HG02588 (cell line): ENCODE results near the gene TSHZ2.
"Not testable (repeated sequence)": the region's sequence is repeated elsewhere in the genome, so short reads cannot be mapped to it uniquely, and the experiment has no call there.

ENCODE experiments used
- ATAC-seq: cut with Tn5 transposase; IDR thresholded peaks from one replicate; pipeline ENCODE4 v1.9.1; 2021; ENCODE audit warnings: mild to moderate bottlenecking, moderate library complexity; ENCODE audit not compliant: unreplicated experiment

Gene TSHZ2

GRCh38 chr20:53080969-53081871 is 109.1 kb downstream of the TSHZ2 start:
- ATAC-seq = no peak

DNA sequence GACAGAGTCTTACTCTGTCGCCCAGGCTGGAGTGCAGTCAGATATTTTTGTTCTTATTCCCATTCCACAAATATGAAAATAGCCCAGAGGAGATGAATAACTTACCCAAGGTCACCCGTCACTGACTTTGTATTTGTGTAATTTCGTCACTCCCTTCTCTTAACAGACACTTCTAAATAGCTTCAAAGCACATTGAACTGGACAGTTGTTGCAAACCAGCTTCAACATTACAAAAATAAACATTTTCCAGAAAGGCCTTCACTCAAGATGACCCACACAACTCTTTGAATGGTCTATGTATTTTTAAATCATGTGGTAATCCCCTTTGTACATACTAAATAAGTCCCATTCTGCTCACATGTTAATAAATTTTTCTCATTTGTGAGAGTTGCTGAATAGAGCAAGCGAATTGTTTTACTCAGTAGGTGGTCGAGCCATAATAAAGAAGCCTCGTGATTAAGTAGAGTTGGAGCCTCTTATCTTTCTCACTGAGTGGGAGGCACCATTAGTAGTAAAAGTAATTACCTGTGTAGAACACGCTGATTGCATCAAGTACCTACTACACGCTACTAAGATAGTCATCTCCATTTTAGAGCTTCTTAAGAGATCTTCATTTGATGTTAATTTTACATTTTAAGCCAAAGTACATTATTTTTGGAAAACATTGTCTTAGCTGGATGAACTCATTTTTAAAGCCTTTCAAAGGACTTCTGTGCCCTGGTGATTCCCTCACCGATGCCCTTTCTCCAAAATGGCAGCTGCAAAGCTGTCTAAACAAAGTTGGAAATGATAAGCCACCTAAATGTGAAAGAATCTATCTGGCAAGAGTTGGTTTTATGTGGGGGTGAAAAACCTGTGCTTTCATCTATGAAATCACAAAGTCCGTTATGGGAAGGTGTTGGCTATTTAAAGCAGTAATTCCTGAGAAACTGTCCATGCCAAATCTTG is 110.0 kb downstream of the TSHZ2 start:
- no peak for ATAC-seq

GRCh38 chr20:53083411-53083810 is 111.3 kb downstream of the TSHZ2 start:
- ATAC-seq = no peak

GRCh38 chr20:53084408-53084997 is 112.3 kb downstream of the TSHZ2 start:
- ATAC-seq = no peak

GRCh38 chr20:53085720-53086119 is 113.6 kb downstream of the TSHZ2 start:
- ATAC-seq = no peak

DNA sequence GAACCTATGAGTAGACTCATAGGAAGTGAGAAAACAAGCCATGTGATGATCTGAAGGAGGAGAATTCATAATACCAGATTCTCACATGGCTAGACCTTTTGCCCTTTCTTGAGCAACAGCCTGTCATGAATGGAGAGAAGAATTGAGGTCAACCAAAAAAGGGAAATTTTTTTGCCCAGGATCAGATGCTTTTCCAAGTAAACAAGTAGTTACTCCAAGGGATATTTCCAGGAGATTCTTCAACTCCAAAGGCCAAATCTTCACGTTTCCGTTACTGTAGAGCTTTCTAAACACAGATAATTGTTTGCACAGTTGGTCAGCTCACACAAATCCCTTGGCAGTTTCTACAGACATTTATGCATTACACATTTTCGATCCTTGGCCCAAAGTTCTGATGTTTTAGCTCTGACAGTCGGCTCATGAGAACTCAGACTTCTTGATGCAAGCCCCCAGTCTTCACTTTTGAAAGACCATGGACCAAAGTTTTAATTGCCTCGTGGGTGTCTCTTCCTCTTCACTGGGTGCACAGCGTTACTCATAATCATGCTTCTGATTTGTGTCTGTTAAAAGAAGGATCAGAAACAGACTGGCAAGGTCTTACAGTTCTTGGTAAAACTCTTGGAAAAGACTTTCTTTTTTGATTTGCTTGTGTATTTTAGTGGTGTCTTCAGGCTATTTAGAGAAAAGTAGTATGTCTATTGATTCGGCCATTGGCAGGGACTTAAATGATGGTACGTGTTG is 115.0 kb downstream of the TSHZ2 start:
- ATAC-seq = no peak

DNA sequence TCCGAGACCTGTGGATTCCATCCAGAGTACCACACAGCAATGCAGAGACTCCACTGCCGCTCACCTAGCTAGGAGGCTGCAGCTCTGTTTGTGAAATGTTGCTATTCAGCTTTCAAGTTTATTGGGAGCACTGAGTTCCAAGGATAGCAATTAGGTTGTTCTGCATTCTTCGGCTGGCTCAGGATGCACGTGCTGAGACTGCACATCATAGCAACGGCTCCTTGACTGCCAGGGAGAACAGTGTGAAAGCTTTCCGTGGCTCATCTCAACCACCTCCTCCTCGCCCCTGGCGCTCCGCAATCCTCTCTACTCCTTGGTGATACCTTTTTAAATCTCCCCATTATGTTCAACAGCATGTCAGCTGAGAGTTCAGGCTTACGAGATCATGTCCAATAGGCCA is 116.6 kb downstream of the TSHZ2 start:
- no peak for ATAC-seq

DNA sequence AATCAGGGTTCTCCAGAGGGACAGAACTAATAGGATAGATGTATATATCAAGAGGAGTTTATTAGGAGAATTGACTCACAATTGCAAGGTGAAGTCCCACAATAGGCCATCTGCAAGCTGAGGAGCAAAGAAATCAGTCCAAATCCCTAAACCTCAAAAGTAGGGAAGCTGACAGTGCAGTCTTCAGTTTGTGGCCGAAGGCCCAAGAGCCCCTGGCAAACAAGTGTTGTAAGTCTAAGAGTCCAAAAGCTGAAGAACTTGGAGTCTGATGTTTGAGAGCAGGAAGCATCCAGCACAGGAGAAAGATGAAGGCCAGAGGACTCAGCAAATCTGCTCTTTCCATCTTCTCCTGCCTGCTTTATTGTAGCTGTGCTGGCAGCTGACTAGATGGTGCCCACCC is 117.7 kb downstream of the TSHZ2 start:
- not testable (repeated sequence) for ATAC-seq

GRCh38 chr20:53091789-53092188 is 119.6 kb downstream of the TSHZ2 start:
- ATAC-seq = no peak

DNA sequence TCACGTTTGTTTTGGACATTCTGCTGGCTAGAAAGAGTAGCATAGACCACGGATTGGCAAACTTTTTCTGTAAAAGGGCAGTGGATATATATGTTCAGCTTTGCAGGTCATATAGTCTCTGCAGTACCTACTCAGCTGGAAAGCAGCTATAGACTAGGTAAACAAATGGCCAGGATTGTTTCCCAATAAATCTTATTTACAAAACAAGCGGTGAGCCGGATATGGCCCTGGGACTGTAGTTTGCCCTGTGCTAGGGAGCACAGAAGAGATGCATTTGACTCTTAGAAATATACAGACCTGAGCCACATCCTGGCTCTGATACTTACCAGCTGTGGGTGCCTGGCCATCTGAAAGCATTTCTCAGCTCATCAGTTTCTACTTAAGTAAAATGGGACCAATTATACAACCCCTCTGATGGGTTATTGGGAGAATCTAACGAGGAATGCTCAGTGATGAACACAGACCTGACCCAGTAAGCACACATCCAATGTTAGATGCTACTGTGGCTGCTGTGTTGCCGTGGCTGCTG is 120.7 kb downstream of the TSHZ2 start:
- ATAC-seq = no peak

GRCh38 chr20:53097371-53097770 is 125.2 kb downstream of the TSHZ2 start:
- ATAC-seq = no peak

- ATAC-seq = no peak
These were observed 125.6 kb downstream of the TSHZ2 start for GRCh38 chr20:53097791-53098190.

DNA sequence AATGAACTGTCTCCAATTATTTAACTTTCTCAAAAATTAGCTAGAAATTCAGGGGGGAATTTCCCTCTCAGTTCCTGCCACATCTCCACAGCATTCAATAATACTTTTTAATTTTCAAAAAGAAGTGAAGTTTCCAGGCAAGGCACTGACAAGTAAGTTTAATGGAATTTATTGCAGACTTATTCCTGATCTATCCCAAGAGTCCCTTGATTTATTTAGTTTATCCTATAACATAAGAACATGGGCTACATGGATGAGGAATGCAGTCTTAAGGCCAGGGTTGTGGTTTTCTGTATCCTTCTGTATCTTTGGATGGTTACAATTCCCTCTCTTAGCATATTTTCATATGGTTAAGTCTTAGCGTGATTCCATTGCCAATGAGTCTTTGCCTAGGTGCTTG is 126.5 kb downstream of the TSHZ2 start:
- no peak for ATAC-seq

DNA sequence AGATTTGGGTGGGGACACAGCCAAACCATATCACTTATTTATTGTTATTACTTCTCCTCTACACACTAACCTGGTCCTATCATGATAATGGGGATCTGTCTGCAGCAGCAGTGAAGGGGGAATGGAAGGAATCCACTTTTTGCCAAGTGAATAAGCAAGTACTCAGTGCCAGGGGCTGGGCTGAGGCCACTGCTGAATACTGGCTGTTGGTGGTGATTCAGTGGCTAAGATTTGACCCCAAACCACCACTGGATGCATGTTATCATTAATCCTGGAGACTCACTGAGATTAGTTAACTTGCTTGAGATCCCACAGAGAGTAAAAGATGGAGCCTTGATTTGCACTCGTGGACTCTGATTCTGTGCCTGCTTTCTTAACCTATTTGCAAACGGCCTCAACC is 127.7 kb downstream of the TSHZ2 start:
- ATAC-seq = no peak

DNA sequence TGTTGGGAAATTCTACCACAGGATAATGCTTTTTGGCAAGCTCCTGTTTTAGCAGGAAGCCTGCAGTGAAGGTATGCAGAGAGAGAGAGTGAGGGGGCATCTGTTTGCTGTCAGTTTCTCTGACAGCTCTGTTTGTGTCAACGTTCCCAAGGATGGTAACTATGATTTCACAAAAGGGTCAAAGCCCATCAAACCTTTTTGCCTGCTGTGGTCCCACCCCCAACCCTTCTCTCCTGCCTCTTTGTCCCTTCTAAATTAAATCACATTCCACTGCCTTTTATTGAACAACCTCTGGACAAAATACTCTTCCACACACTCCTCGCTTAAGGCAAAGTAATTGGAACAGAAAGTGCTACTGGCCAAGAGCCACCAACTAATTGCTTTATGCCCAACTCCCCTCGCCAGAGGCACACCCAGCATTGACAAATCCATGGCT is 128.3 kb downstream of the TSHZ2 start:
- ATAC-seq = no peak

- ATAC-seq = no peak
These were observed 130.0 kb downstream of the TSHZ2 start for GRCh38 chr20:53101992-53102760.

DNA sequence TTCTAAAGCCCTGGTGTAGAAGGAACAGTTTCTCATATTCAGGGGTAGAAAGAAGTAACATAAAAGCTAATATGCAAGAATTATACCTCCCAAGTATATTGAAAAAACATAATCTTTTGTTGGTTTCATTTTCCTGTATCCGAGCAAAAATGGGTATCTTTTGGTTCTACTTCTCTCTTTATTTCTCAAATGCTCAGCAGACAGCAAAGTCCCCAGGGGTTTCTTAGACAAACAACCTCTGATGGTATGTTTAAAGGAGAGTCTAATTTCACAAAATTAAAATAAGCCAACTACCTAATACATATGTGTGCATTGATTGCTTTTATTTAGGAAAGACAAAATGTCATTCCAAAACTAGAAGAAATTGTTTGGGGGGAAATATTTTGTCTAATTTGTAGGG is 131.0 kb downstream of the TSHZ2 start:
- ATAC-seq = no peak

- ATAC-seq = no peak
These were observed 132.7 kb downstream of the TSHZ2 start for GRCh38 chr20:53104884-53105283.

- ATAC-seq = no peak
These were observed 144.6 kb downstream of the TSHZ2 start for GRCh38 chr20:53116733-53117132.

DNA sequence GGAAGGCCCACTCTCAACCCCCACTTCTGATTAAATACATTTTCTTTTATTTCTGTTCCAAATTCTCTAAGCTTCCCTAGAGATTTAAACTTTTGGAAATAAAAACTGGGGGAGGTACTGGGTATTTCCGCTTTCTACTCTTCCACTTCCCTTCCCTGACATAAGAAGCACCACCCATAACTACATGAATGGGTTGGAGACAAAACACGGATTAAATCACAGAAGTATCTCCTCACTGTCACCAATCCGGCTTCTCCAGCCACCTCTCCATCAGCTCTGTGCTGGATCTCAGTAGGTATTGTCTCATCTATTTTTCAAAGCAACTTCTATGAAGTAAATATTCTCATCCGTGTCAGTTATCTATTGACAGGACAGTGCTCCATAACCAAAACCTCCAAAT is 150.7 kb downstream of the TSHZ2 start:
- ATAC-seq = no peak
